ENCODE measurements around the gene TNNC2.

Gene TNNC2

GRCh38 chr20:45848969-45849582 lies 22.0 kb upstream of the TNNC2 start:
- no peak for DNase-seq (ENCODE audit: low spot score)

GRCh38 chr20:45848421-45848820 lies 21.3 kb upstream of the TNNC2 start:
- DNase-seq (ENCODE audit: low spot score) = no peak

GRCh38 chr20:45845452-45845851 lies 18.3 kb upstream of the TNNC2 start:
- DNase-seq (ENCODE audit: low spot score) = no peak

- DNase-seq (ENCODE audit: low spot score) = no peak
Observed at GRCh38 chr20:45843506-45843905, 16.4 kb upstream of the TNNC2 start.

GRCh38 chr20:45842169-45842812 lies 15.2 kb upstream of the TNNC2 start:
- no peak for DNase-seq (ENCODE audit: low spot score)

- DNase-seq (ENCODE audit: low spot score) = no peak
Observed at GRCh38 chr20:45841407-45842129, 14.5 kb upstream of the TNNC2 start.

- no peak for DNase-seq (ENCODE audit: low spot score)
Observed at GRCh38 chr20:45840700-45841198, 13.6 kb upstream of the TNNC2 start.

GRCh38 chr20:45836841-45837240 lies 9.7 kb upstream of the TNNC2 start:
- no peak for DNase-seq (ENCODE audit: low spot score)

- DNase-seq (ENCODE audit: low spot score) = no peak
Observed at GRCh38 chr20:45835825-45836224, 8.7 kb upstream of the TNNC2 start.

- no peak for DNase-seq (ENCODE audit: low spot score)
Observed at GRCh38 chr20:45835329-45835765, 8.2 kb upstream of the TNNC2 start.

- no peak for DNase-seq (ENCODE audit: low spot score)
Observed at GRCh38 chr20:45834797-45835161, 7.7 kb upstream of the TNNC2 start.

- DNase-seq (ENCODE audit: low spot score) = peak; percentile 84
Observed at GRCh38 chr20:45833883-45834796, 7.0 kb upstream of the TNNC2 start.

GRCh38 chr20:45833030-45833882 lies 6.1 kb upstream of the TNNC2 start, which contains the start of gene SNX21:
Gene SNX21 (plus strand): TSS chr20:45833799. CDS start chr20:45833920, 121 bp downstream.
- peak; percentile 81 for DNase-seq (ENCODE audit: low spot score)

- DNase-seq (ENCODE audit: low spot score) = no peak
Observed at GRCh38 chr20:45832619-45833018, 5.5 kb upstream of the TNNC2 start.

GRCh38 chr20:45829673-45830106 lies 2.6 kb upstream of the TNNC2 start:
- DNase-seq (ENCODE audit: low spot score) = peak; percentile 59

- DNase-seq (ENCODE audit: low spot score) = no peak
Observed at GRCh38 chr20:45828589-45828988, 1.5 kb upstream of the TNNC2 start.

- no peak for DNase-seq (ENCODE audit: low spot score)
Observed at GRCh38 chr20:45827712-45828111, 600 bp upstream of the TNNC2 start.

GRCh38 chr20:45826381-45827019 lies 612 bp downstream of the TNNC2 start:
- no peak for DNase-seq (ENCODE audit: low spot score)

- no peak for DNase-seq (ENCODE audit: low spot score)
Observed at GRCh38 chr20:45823949-45824835, 2.9 kb downstream of the TNNC2 start.

Measured in HuH-7.5 (cell line).